Lower lobe of right lung (tissue), 2 donors: ENCODE data around the gene SPHK2. TPM values are rescaled to one million over a fixed set of nuclear protein-coding genes. Genes with fewer than 3 reads are reported as not detected.

ENCODE experiments used
- ATAC-seq, 2 donors: fragments of 200-7000 bp; cut with Tn5 transposase; one replicate each; pipeline ENCODE4 v1.9.1; 2020 to 2022; ENCODE audit warnings: mild to moderate bottlenecking in 2 of 2, moderate library complexity in 2 of 2
- DNase-seq: peaks from one replicate; pipeline ENCODE4 v3.0.0-alpha.2; 2020
- H3K27ac ChIP-seq: fragments of 200-600 bp; one replicate; pipeline ENCODE4 v1.8.0; 2022
- H3K27me3 ChIP-seq: fragments of 200-600 bp; one replicate; pipeline ENCODE4 v1.8.0; 2022; ENCODE audit warnings: low read depth
- H3K36me3 ChIP-seq: fragments of 200-600 bp; one replicate; pipeline ENCODE4 v1.8.0; 2022; ENCODE audit warnings: mild to moderate bottlenecking
- H3K4me1 ChIP-seq: fragments of 200-600 bp; one replicate; pipeline ENCODE4 v1.8.0; 2022
- H3K4me3 ChIP-seq: fragments of 200-600 bp; one replicate; pipeline ENCODE4 v1.8.0; 2022; ENCODE audit warnings: mild to moderate bottlenecking
- H3K9me3 ChIP-seq: fragments of 200-600 bp; one replicate; pipeline ENCODE4 v1.8.0; 2022
- CTCF ChIP-seq: fragments of 200-600 bp; IDR thresholded peaks from one replicate; pipeline ENCODE4 v1.8.0; 2022; ENCODE audit warnings: antibody characterized with exemption, mild to moderate bottlenecking
- intact Hi-C: fragments of 100-400 bp; cut with DNase I; formaldehyde crosslinking; loops from one replicate; pipeline ENCODE4 v1.11.0; 2022
- total RNA-seq: library from RNA; stranded (reverse); fragmentation: NEBNext Ultra II Directional; extraction: Animal tissue kit (Norgen Biotek cat#: 25700); gene quantifications from one replicate; pipeline ENCODE4 v1.2.1, GENCODE V29; 2021
- donor health status: DM: no; HTN: yes; CAD: no; lungs with severe emphysema.

Gene SPHK2
- total RNA-seq, 1 donor from 2014 or later, result 23.8 TPM

- Histone ChIP-seq H3K27ac (peak overlapping the region; percentile 86), H3K9me3 (no peaks in the 10 kb centered on the region), H3K27me3 (no peaks in the 10 kb centered on the region), H3K36me3 (peaks cover 32% of the 10 kb centered on the region), H3K4me3 (peak overlapping the region; percentile 72), H3K4me1 (peaks cover 41% of the 10 kb centered on the region)
- DNase-seq, result no peak
- no peak for ATAC-seq
- TF ChIP-seq CTCF, result no peak
- intact Hi-C loops, result no loop called here
Observed at GRCh38 chr19:48617146-48617937, 2.0 kb upstream of the SPHK2 start.

- intact Hi-C loops, result no loop called here
- DNase-seq, result no peak
Observed at GRCh38 chr19:48618278-48618915, 909 bp upstream of the SPHK2 start.

GRCh38 chr19:48619692-48620585, 633 bp downstream of the SPHK2 start:
- Histone ChIP-seq H3K4me3 (peak overlapping the region; percentile 72), H3K36me3 (peaks cover 29% of the 10 kb centered on the region), H3K4me1 (peaks cover 62% of the 10 kb centered on the region), H3K27ac (peak overlapping the region; percentile 86), H3K9me3 (no peaks in the 10 kb centered on the region), H3K27me3 (no peaks in the 10 kb centered on the region)
- TF ChIP-seq CTCF, result no peak
- ATAC-seq (no peak), DNase-seq (no peak)
- intact Hi-C loops, result no loop called here

More at GRCh38 chr19:48618278-48618915, 909 bp upstream of the SPHK2 start:
- Histone ChIP-seq H3K27me3 (no peaks in the 10 kb centered on the region), H3K36me3 (peaks cover 32% of the 10 kb centered on the region), H3K27ac (peak overlapping the region; percentile 86), H3K4me1 (peaks cover 49% of the 10 kb centered on the region), H3K9me3 (no peaks in the 10 kb centered on the region), H3K4me3 (peak overlapping the region; percentile 72)
- ATAC-seq, result no peak
- TF ChIP-seq CTCF, result no peak

GRCh38 chr19:48623556-48624066, 4.3 kb downstream of the SPHK2 start:
- H3K27ac ChIP-seq, result peak overlapping the region; percentile 70
- peaks cover 12% of the 10 kb centered on the region for H3K36me3 ChIP-seq
- DNase-seq, result no peak
- intact Hi-C loops, result no loop called here
- no peaks in the 10 kb centered on the region for H3K9me3 ChIP-seq
- peaks cover 32% of the 10 kb centered on the region for H3K4me1 ChIP-seq
- H3K27me3 ChIP-seq, result no peaks in the 10 kb centered on the region
- H3K4me3 ChIP-seq, result peak overlapping the region; percentile 56
- ATAC-seq, result no peak
- no peak for TF ChIP-seq CTCF

GRCh38 chr19:48624067-48624594, 4.8 kb downstream of the SPHK2 start:
- no peak for TF ChIP-seq CTCF

More at GRCh38 chr19:48624067-48624594, 4.8 kb downstream of the SPHK2 start:
- no peaks in the 10 kb centered on the region for H3K27me3 ChIP-seq
- H3K36me3 ChIP-seq, result peaks cover 13% of the 10 kb centered on the region
- intact Hi-C loops, result no loop called here
- no peaks in the 10 kb centered on the region for H3K9me3 ChIP-seq
- peak overlapping the region; percentile 56 for H3K4me3 ChIP-seq
- ATAC-seq (peak; percentile 90 to 91), DNase-seq (peak; percentile 99)
- peaks cover 34% of the 10 kb centered on the region for H3K4me1 ChIP-seq
- H3K27ac ChIP-seq, result peak overlapping the region; percentile 70
